Measurements from ENCODE around the gene CYP3A5.

The CYP3A5 gene

GRCh38 chr7:99622596-99622995, 57.2 kb downstream of the CYP3A5 start:
- DNase-seq (no peak), ATAC-seq (ENCODE audit: insufficient read depth, low read depth) (no peak)
- H3K79me2 ChIP-seq (ENCODE audit: insufficient read depth, low read length) = peaks cover 67% of the 10 kb centered on the region
- no peak for TF ChIP-seq CTCF (IDR thresholded peaks at IDR 0.05; ENCODE audit: borderline replicate concordance, extremely low read depth, low read length, poor library complexity, severe bottlenecking)
- TF ChIP-seq EZH2 (IDR thresholded peaks at IDR 0.05; ENCODE audit: borderline replicate concordance, low read depth, low read length, severe bottlenecking) = no peak
- no peak overlapping the region; a peak in 1 of 4 replicates for H3K4me3 ChIP-seq (ENCODE audit: low read depth in 1 of 2, low read length in 2 of 2)
- no peak overlapping the region; the same call in 1 of the 2 replicates for H3K4me2 ChIP-seq (ENCODE audit: insufficient read depth, low read length)
- H3K27me3 ChIP-seq (ENCODE audit: insufficient read depth, low read length, poor library complexity) = no peaks in the 10 kb centered on the region
- peak overlapping the region; percentile 99 for H3K27ac ChIP-seq (ENCODE audit: low read length)
- H4K20me1 ChIP-seq (ENCODE audit: insufficient read depth, low read length) = peaks cover 6% of the 10 kb centered on the region; the same call in 1 of the 2 replicates
- H2AFZ ChIP-seq (ENCODE audit: low read depth, low read length) = no peak overlapping the region
- H3K9me3 ChIP-seq (ENCODE audit: insufficient read depth, low read length, severe bottlenecking) = no peaks in the 10 kb centered on the region
- H3K36me3 ChIP-seq (ENCODE audit: insufficient read depth, low read length) = peaks cover 96% of the 10 kb centered on the region
- peak overlapping the region; percentile 62; the same call in 1 of the 2 replicates for H3K9ac ChIP-seq (ENCODE audit: low read depth, low read length)
- peaks cover 87% of the 10 kb centered on the region for H3K4me1 ChIP-seq (ENCODE audit: insufficient read depth, low read length)

GRCh38 chr7:99621271-99621670, 58.5 kb downstream of the CYP3A5 start:
- TF ChIP-seq CTCF (IDR thresholded peaks at IDR 0.05; ENCODE audit: borderline replicate concordance, extremely low read depth, low read length, poor library complexity, severe bottlenecking) (no peak), EZH2 (IDR thresholded peaks at IDR 0.05; ENCODE audit: borderline replicate concordance, low read depth, low read length, severe bottlenecking) (no peak)
- peaks cover 6% of the 10 kb centered on the region; the same call in 1 of the 2 replicates for H4K20me1 ChIP-seq (ENCODE audit: insufficient read depth, low read length)
- H3K79me2 ChIP-seq (ENCODE audit: insufficient read depth, low read length) = peaks cover 69% of the 10 kb centered on the region
- H3K27me3 ChIP-seq (ENCODE audit: insufficient read depth, low read length, poor library complexity) = no peaks in the 10 kb centered on the region
- H3K9ac ChIP-seq (ENCODE audit: low read depth, low read length) = 0 out of 2 replicates have a peak overlapping the region, but pooled peaks have one; percentile 10
- H3K27ac ChIP-seq (ENCODE audit: low read length) = peak overlapping the region; percentile 46; the same call in 1 of the 2 replicates
- ATAC-seq (ENCODE audit: insufficient read depth, low read depth) (no peak), DNase-seq (no peak)
- no peak overlapping the region for H3K4me2 ChIP-seq (ENCODE audit: insufficient read depth, low read length)
- no peak overlapping the region for H3K4me3 ChIP-seq (ENCODE audit: low read depth in 1 of 2, low read length in 2 of 2)
- peaks cover 95% of the 10 kb centered on the region for H3K4me1 ChIP-seq (ENCODE audit: insufficient read depth, low read length)
- no peak overlapping the region for H2AFZ ChIP-seq (ENCODE audit: low read depth, low read length)
- H3K9me3 ChIP-seq (ENCODE audit: insufficient read depth, low read length, severe bottlenecking) = no peaks in the 10 kb centered on the region
- peaks cover 89% of the 10 kb centered on the region for H3K36me3 ChIP-seq (ENCODE audit: insufficient read depth, low read length)

GRCh38 chr7:99619571-99620130, 60.1 kb downstream of the CYP3A5 start:
- Histone ChIP-seq H3K4me2 (ENCODE audit: insufficient read depth, low read length) (peak overlapping the region; percentile 97), H3K4me3 (ENCODE audit: low read depth in 1 of 2, low read length in 2 of 2) (no peak overlapping the region), H3K9me3 (ENCODE audit: insufficient read depth, low read length, severe bottlenecking) (no peaks in the 10 kb centered on the region), H2AFZ (ENCODE audit: low read depth, low read length) (no peak overlapping the region), H4K20me1 (ENCODE audit: insufficient read depth, low read length) (peaks cover 6% of the 10 kb centered on the region; the same call in 1 of the 2 replicates), H3K4me1 (ENCODE audit: insufficient read depth, low read length) (peaks cover 85% of the 10 kb centered on the region), H3K27me3 (ENCODE audit: insufficient read depth, low read length, poor library complexity) (no peaks in the 10 kb centered on the region), H3K79me2 (ENCODE audit: insufficient read depth, low read length) (peaks cover 56% of the 10 kb centered on the region), H3K36me3 (ENCODE audit: insufficient read depth, low read length) (peaks cover 73% of the 10 kb centered on the region), H3K9ac (ENCODE audit: low read depth, low read length) (peak overlapping the region; percentile 79; the same call in 1 of the 2 replicates), H3K27ac (ENCODE audit: low read length) (peak overlapping the region; percentile 33; the same call in 1 of the 2 replicates)
- ATAC-seq (ENCODE audit: insufficient read depth, low read depth) (no peak), DNase-seq (no peak)
- TF ChIP-seq EZH2 (IDR thresholded peaks at IDR 0.05; ENCODE audit: borderline replicate concordance, low read depth, low read length, severe bottlenecking) = no peak
- TF ChIP-seq CTCF (IDR thresholded peaks at IDR 0.05; ENCODE audit: borderline replicate concordance, extremely low read depth, low read length, poor library complexity, severe bottlenecking) = no peak
